GM12878 (cell line): ENCODE results near the gene CSK. TPM values are rescaled to one million over a fixed set of nuclear protein-coding genes. Genes with fewer than 3 reads are reported as not detected.

Source experiments
- ATAC-seq: fragments of 200-7000 bp; cut with Tn5 transposase; 3 replicates; pipeline ENCODE4 v1.9.1; 2020; ENCODE audit warnings: mild to moderate bottlenecking, moderate library complexity
- BruUV-seq: library from RNA; stranded (reverse); fragments of 400-500 nt; replicated peaks from 2 replicates; lab custom pipeline; 2021; lab: Mats Ljungman, UMichigan
- CTCF ChIA-PET: fragments of 300-600 bp; sonication (Branson Sonifier 250); formaldehyde crosslinking; extraction: SDS; loops from one replicate; lab custom pipeline; 2021; ENCODE audit warnings: inconsistent platforms; lab: Yijun Ruan, JAX
- POLR2A ChIA-PET: fragments of 350-600 bp; formaldehyde crosslinking; extraction: SDS; loops from one replicate; lab custom pipeline; 2021; ENCODE audit warnings: inconsistent platforms; lab: Charles Lee
- RAD21 ChIA-PET: fragments of 300-600 bp; sonication (Branson Sonifier 250); formaldehyde crosslinking; loops from one replicate; lab custom pipeline; 2023; ENCODE audit warnings: antibody characterized with exemption; ENCODE audit not compliant: unreplicated experiment; lab: Charles Lee
- SMC1A ChIA-PET: fragments of 300-600 bp; sonication (Branson Sonifier 250); formaldehyde crosslinking; loops from one replicate; lab custom pipeline; 2023; ENCODE audit not compliant: unreplicated experiment, uncharacterized antibody; lab: Charles Lee
- DNase-seq: peaks from one replicate; pipeline ENCODE4 v3.0.0-alpha.2; 2011; ENCODE audit warnings: low read depth, low spot score
- FAIRE-seq: peaks from 3 replicates; lab custom pipeline; 2011; peaks lifted over from hg19 to GRCh38; lab: Jason Lieb, UNC
- H2AFZ ChIP-seq: 2 replicates; pipeline ENCODE4 v1.6.0; 2011; ENCODE audit warnings: low read depth, low read length, control low read depth; ENCODE audit not compliant: control insufficient read depth
- H3K27ac ChIP-seq: 2 replicates; pipeline ENCODE4 v1.5.1; 2011; ENCODE audit warnings: control low read depth; ENCODE audit not compliant: control insufficient read depth, insufficient read depth
- H3K27me3 ChIP-seq, 2 experiments: replicated peaks in 1 of 2; 2 replicates each; pipeline versions ENCODE4 v1.6.0 to v1.6.1; 2011; ENCODE audit warnings: low read length in 1 of 2; ENCODE audit not compliant: control insufficient read depth in 2 of 2, insufficient read depth in 2 of 2
- H3K36me3 ChIP-seq, 2 experiments: 2 replicates each; pipeline ENCODE4 v1.5.1; 2011; ENCODE audit warnings: low read length in 1 of 2; ENCODE audit not compliant: control insufficient read depth in 2 of 2, insufficient read depth in 2 of 2
- H3K4me1 ChIP-seq: 2 replicates; pipeline ENCODE4 v1.6.1; 2011; ENCODE audit warnings: mild to moderate bottlenecking, low read length, moderate library complexity, mixed read lengths; ENCODE audit not compliant: control insufficient read depth, insufficient read depth
- H3K4me2 ChIP-seq: 2 replicates; pipeline ENCODE4 v1.6.0; 2011; ENCODE audit warnings: control low read depth; ENCODE audit not compliant: control insufficient read depth, insufficient read depth
- H3K4me3 ChIP-seq: fragments of 200-600 bp; sonication (generic); 2 replicates; pipeline ENCODE4 v1.5.1; 2016
- H3K79me2 ChIP-seq: 2 replicates; pipeline ENCODE4 v1.6.0; 2011; ENCODE audit warnings: low read length; ENCODE audit not compliant: control insufficient read depth, insufficient read depth
- H3K9ac ChIP-seq: 2 replicates; pipeline ENCODE4 v1.8.0; 2011; ENCODE audit warnings: low read length, control low read depth, mixed read lengths; ENCODE audit not compliant: control insufficient read depth, insufficient read depth
- H3K9me3 ChIP-seq: replicated peaks from 3 replicates; pipeline ENCODE4 v1.5.1; 2011; ENCODE audit warnings: mild to moderate bottlenecking, low read length; ENCODE audit not compliant: control insufficient read depth, insufficient read depth
- H4K20me1 ChIP-seq: 2 replicates; pipeline ENCODE4 v1.6.0; 2011; ENCODE audit not compliant: control insufficient read depth, insufficient read depth
- FOS ChIP-seq: IDR thresholded peaks from 3 replicates; pipeline ENCODE4 v1.6.1; 2011; ENCODE audit warnings: borderline replicate concordance; ENCODE audit not compliant: insufficient read length; ENCODE audit errors: extremely low read depth
- IRF4 ChIP-seq: IDR thresholded peaks from 2 replicates; pipeline ENCODE4 v1.6.1; 2011; ENCODE audit warnings: low read depth, low read length
- POU2F2 ChIP-seq: IDR thresholded peaks from 3 replicates; pipeline ENCODE4 v1.6.1; 2011; ENCODE audit warnings: low read depth, mild to moderate bottlenecking, low read length, borderline replicate concordance
- SMAD5 ChIP-seq: IDR thresholded peaks from 2 replicates; pipeline ENCODE4 v1.6.1; 2016; ENCODE audit warnings: antibody characterized with exemption, low read depth
- SRF ChIP-seq, 2 experiments: IDR thresholded peaks; 2 replicates each; pipeline ENCODE4 v1.6.1; 2011; ENCODE audit warnings: low read depth in 2 of 2, low read length in 2 of 2, mild to moderate bottlenecking in 1 of 2, moderate library complexity in 1 of 2
- ZNF24 ChIP-seq: fragments of 450-650 bp; IDR thresholded peaks from 2 replicates; pipeline ENCODE4 v1.6.1; 2017; ENCODE audit warnings: antibody characterized with exemption, mild to moderate bottlenecking
- WGBS: methylation state at CpG from one replicate; pipeline ENCODE4 v1.1.6; 2016; ENCODE audit warnings: low lambda C conversion rate; ENCODE audit not compliant: insufficient replicate concordance, insufficient coverage; ENCODE audit errors: missing lambda C conversion rate; 5-methylcytosine and 5-hydroxymethylcytosine counted together
- in situ Hi-C: fragments of 300-500 bp; cut with MboI; formaldehyde crosslinking; loops from 9 replicates; pipeline ENCODE4 v1.14.3; 2018; ENCODE audit warnings: mixed read lengths
- intact Hi-C: fragments of 100-400 bp; cut with micrococcal nuclease; formaldehyde crosslinking; loops from one replicate; pipeline ENCODE4 v1.14.2; 2022; ENCODE audit not compliant: unreplicated experiment
- polyA plus RNA-seq, 11 experiments: library from polyadenylated mRNA; depleted of rRNA in 4 of 11; unstranded in 6 of 11; stranded (reverse) in 5 of 11; fragments of >200 nt; fragmentation: Nextera tagmentation in 4 of 11; fragmentation: Illumina TruSeq in 1 of 11; extraction: Ambion mirVana in 4 of 11; extraction: Trizol in 1 of 11; gene quantifications; 1 replicate in 1 of 11; 2 replicates in 10 of 11; pipeline versions ENCODE4 v1.2.1 to v1.2.3, GENCODE V29; 2011 to 2016; ENCODE audit warnings: inconsistent platforms in 2 of 11, missing spikeins in 2 of 11, low read depth in 1 of 11
- total RNA-seq, 4 experiments: library from RNA; depleted of rRNA in 3 of 4; stranded (reverse); fragments of >200 nt in 3 of 4; fragmentation: Illumina TruSeq in 1 of 4; extraction: Trizol in 1 of 4; gene quantifications; 2 replicates each; pipeline versions ENCODE4 v1.2.1 to v1.2.3, GENCODE V29; 2013 to 2021
- TF ChIP-seq, protein P1 (sequence below): fragments of 450-650 bp; IDR thresholded peaks from 2 replicates; pipeline ENCODE4 v1.6.1; 2017; ENCODE audit warnings: borderline replicate concordance
- TF ChIP-seq, protein P2 (sequence below): IDR thresholded peaks from 2 replicates; pipeline ENCODE4 v1.6.1; 2011; ENCODE audit warnings: mild to moderate bottlenecking, low read depth, low read length, moderate library complexity; ENCODE audit not compliant: insufficient replicate concordance

Gene CSK
- total and polyA plus RNA-seq, 10 of the 15 experiments (the other 5 are each of a cell fraction or from before 2014, with no cell fraction given): 3.4 to 327 (median 75.8) TPM

DNA sequence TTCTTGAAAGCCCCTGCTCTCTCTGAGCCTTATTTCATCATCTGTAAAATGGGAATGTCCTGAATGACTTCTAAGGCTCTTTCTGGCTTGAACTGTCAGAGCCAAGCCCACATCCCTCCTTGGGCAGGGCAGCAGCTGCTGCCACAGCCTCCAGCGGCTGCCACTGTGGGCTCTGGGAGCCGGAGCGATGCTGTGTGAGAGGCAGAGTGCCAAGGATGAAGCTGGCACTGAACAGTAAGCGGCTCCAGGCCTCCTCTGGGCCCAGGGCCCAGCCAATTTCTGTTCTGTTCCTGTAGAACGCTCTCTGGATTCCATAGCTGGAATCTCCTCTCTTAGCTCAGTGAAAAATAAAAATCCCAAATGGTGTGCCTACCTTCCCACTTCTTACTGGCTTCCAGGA, 49.0 kb downstream of the CSK start:
- FAIRE-seq (no peak), ATAC-seq (no peak), DNase-seq (no peak)
- 63% methylated on average over 5 of the region's 5 CpGs for WGBS
- ChIA-PET RAD21 (interaction anchor here (0.6 to 2.0 kb wide), 2 partner anchors 16 to 60 kb away, joined by 3 to 7 read pairs; no protein-coding TSS in a partner anchor), SMC1A (interaction anchor here (1.0 to 1.7 kb wide), 4 partner anchors 10 to 59 kb away, joined by 3 to 5 read pairs (median 3); no protein-coding TSS in a partner anchor), CTCF (interaction anchor here (0.6 to 6.3 kb wide), 6 partner anchors 13 to 200 kb away, joined by 3 to 53 read pairs (median 4); no protein-coding TSS in a partner anchor), POLR2A (interaction anchor here (0.8 kb wide), 1 partner anchor 59 kb away, joined by 3 read pairs; the partner anchor contains the start of gene MPI)
- no TSS peak for BruUV-seq
- H3K4me3 ChIP-seq: no peak overlapping the region
- no peaks in the 10 kb centered on the region for H4K20me1 ChIP-seq
- no peaks in the 10 kb centered on the region for H3K4me1 ChIP-seq
- no peaks in the 10 kb centered on the region for H3K79me2 ChIP-seq
- in situ Hi-C loops (no loop called here), intact Hi-C loops (no loop called here)
- H3K27me3 ChIP-seq: peaks cover 0 to 10% of the 10 kb centered on the region in 2 experiments; a peak in 3 of 4 replicates
- no peak overlapping the region for H3K27ac ChIP-seq
- H2AFZ ChIP-seq: no peak overlapping the region
- no peak overlapping the region for H3K9ac ChIP-seq
- no peaks in the 10 kb centered on the region for H3K9me3 ChIP-seq
- H3K4me2 ChIP-seq: no peak overlapping the region
- no peaks in the 10 kb centered on the region for H3K36me3 ChIP-seq
- TF ChIP-seq ZNF24: no peak
- no peak for TF ChIP-seq FOS
- no peak for TF ChIP-seq POU2F2
- no peak for TF ChIP-seq SRF (IDR thresholded peaks at IDR 0.05; ENCODE audit: low read depth in 2 of 2, low read length in 2 of 2)

DNA sequence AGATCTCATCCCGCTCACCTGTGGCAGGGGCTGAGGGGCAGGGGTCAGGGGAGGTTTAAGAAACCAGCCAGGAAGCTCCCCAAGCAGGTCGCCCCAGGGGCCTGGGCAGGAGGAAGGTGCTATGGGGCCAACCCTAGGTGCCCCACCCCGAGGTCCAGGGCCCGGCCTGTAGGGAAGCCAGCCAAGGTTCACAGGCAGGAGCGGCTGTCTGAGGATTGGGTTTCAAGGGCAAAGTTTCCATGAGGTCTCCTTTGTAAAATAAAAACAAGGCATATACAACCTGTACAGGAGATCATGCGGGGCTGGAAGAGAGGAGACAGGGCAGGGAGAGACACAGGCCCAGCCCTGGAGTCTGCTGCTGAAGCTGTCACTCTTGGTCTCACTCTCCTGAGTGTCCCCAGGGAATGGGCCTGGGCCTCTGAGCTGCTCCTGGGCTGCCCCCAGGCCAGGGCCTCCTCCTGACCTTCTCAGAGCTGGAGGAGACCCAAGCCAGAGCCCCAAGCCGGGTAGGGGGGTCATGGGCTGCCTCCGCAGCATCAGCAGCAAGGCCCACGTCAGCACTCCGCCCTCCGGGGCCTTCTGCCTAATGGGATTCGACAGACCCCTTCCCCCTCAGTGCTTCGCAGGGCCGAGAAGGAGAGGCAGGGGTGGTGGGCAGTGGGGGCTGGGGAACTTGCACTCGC, 50.1 kb downstream of the CSK start:
- H3K4me2 ChIP-seq: no peak overlapping the region
- no TSS peak for BruUV-seq
- no peaks in the 10 kb centered on the region for H3K9me3 ChIP-seq
- FAIRE-seq (no peak), DNase-seq (no peak), ATAC-seq (peak; percentile 18; the same call in 1 of the 3 replicates)
- in situ Hi-C loops: no loop called here
- no peak overlapping the region for H3K4me3 ChIP-seq
- no peaks in the 10 kb centered on the region for H4K20me1 ChIP-seq
- peaks cover 0 to 8% of the 10 kb centered on the region in 2 experiments; a peak in 2 of 4 replicates for H3K27me3 ChIP-seq
- intact Hi-C loops: no loop called here
- H3K79me2 ChIP-seq: no peaks in the 10 kb centered on the region
- H3K9ac ChIP-seq: no peak overlapping the region
- ChIA-PET POLR2A (no interaction called here), CTCF (interaction anchor here (1.3 to 6.3 kb wide), 6 partner anchors 28 to 70 kb away, joined by 3 to 53 read pairs (median 12); no protein-coding TSS in a partner anchor), SMC1A (interaction anchor here (1.0 to 2.6 kb wide), 3 partner anchors 9 to 61 kb away, joined by 4 to 12 read pairs (median 5); no protein-coding TSS in a partner anchor), RAD21 (interaction anchor here (2.0 kb wide), 1 partner anchor 61 kb away, joined by 7 read pairs; no protein-coding TSS in a partner anchor)
- H2AFZ ChIP-seq: no peak overlapping the region
- H3K27ac ChIP-seq: no peak overlapping the region
- no peaks in the 10 kb centered on the region for H3K36me3 ChIP-seq
- H3K4me1 ChIP-seq: no peaks in the 10 kb centered on the region
- WGBS: 52% methylated on average over 15 of the region's 15 CpGs
- TF ChIP-seq, protein P1, sequence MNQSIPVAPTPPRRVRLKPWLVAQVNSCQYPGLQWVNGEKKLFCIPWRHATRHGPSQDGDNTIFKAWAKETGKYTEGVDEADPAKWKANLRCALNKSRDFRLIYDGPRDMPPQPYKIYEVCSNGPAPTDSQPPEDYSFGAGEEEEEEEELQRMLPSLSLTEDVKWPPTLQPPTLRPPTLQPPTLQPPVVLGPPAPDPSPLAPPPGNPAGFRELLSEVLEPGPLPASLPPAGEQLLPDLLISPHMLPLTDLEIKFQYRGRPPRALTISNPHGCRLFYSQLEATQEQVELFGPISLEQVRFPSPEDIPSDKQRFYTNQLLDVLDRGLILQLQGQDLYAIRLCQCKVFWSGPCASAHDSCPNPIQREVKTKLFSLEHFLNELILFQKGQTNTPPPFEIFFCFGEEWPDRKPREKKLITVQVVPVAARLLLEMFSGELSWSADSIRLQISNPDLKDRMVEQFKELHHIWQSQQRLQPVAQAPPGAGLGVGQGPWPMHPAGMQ: no peak
- TF ChIP-seq, protein P2, sequence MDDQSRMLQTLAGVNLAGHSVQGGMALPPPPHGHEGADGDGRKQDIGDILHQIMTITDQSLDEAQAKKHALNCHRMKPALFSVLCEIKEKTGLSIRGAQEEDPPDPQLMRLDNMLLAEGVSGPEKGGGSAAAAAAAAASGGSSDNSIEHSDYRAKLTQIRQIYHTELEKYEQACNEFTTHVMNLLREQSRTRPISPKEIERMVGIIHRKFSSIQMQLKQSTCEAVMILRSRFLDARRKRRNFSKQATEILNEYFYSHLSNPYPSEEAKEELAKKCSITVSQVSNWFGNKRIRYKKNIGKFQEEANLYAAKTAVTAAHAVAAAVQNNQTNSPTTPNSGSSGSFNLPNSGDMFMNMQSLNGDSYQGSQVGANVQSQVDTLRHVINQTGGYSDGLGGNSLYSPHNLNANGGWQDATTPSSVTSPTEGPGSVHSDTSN: no peak
- TF ChIP-seq IRF4 (no peak), SMAD5 (no peak)
